Activated CD8-positive, alpha-beta memory T cell treated with anti-CD3 and anti-CD28 coated beads for 36 hours (primary cell): ENCODE measurements around the gene COX10. TPM values are rescaled to one million over a fixed set of nuclear protein-coding genes. Genes with fewer than 3 reads are reported as not detected.
"Not testable (repeated sequence)": the region's sequence is repeated elsewhere in the genome, so short reads cannot be mapped to it uniquely, and the experiment has no call there.

Source experiments
- CTCF ChIA-PET: fragments of 350-600 bp; sonication (Branson Sonifier 250); formaldehyde crosslinking; loops from one replicate; lab custom pipeline; 2021; ENCODE audit warnings: antibody characterized with exemption; lab: Charles Lee
- POLR2A ChIA-PET: fragments of 350-600 bp; sonication (Branson Sonifier 250); formaldehyde crosslinking; loops from one replicate; lab custom pipeline; 2021; ENCODE audit warnings: antibody characterized with exemption; lab: Charles Lee
- total RNA-seq, 2 experiments: library from RNA; stranded (reverse); gene quantifications; one replicate each; pipeline ENCODE4 v1.2.3, GENCODE V29; 2021

The COX10 gene
- 10 to 100 TPM; 27.6 to 31.3 TPM for total RNA-seq

DNA sequence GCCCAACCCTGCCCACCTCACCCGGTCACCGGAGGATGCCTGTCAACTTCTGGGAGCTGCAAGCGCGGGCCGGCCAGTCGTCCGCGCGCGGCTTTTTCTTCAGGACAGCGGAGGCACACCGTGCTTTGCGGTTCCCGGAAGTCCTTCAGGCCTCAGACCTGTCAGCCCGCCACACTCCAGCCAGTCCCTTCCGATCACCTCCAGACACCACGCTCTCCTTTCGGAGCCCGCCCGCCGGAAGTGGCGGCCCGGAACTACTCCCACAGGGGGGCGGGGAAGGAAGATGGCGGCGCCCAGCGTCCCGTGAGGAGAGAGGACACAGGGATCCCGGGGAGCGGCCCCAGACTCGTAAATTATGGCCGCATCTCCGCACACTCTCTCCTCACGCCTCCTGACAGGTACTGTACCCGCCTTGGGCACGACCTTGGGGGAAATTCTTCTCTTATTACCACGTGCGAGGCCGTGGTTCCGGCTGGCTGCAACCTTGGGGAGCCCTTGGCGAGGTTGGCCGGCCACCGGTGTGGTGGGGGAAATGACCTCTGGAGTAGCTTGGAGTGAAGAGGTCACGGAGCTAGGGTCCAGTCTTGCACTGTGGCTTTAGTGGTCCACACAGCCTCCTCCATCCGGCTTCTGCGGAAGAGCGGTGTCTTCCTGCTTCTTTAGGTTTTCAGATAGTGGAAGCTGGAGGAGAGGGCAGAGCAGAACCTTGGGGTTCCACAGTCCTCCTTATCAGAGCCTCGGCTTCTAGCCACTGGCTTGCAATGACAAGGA lies at the start of gene COX10:
COX10 (plus strand) TSS at position 254 of the 771 bp plus-strand sequence; CDS start at position 356, 102 bp downstream.
- ChIA-PET POLR2A (interaction anchor here (1.1 to 1.5 kb wide), 2 partner anchors 231 to 232 kb away, joined by 4 to 10 read pairs; partner anchors contain the start of gene HS3ST3B1), CTCF (no interaction called here)

DNA sequence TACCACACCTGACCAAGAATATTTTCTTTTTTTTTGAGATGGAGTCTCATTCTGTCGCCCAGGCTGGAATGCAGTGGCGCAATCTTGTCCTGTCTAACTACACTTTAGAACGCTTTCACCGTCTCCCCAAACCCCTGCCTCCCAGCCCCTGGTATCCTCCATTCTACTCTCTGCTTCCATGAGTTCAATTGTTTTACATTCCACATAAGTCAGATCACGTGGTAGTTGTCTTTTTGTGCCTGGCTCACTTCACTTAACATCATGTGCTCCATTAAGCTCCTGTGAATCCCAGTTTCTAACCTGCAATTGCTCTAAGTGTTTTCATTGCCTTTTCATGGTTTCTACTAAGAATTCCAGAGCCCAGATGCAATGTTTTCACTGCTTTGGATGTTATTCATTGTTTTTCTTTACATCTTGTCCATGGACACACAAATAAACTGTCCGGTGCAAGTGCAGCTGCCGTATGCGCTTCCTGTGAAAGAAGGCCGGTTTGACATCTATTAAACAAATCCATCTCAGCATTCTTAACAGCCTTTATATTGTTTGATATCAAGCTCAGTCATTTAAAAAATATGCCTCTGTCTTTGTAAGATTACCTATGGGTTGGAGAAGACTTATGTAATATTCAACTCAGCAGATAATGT lies 47.5 kb upstream of the COX10 start:
- CTCF ChIA-PET, POLR2A ChIA-PET: not testable (repeated sequence)

- POLR2A ChIA-PET, CTCF ChIA-PET: not testable (repeated sequence)
These were observed 39.5 kb upstream of the COX10 start for GRCh38 chr17:14029755-14030154.

DNA sequence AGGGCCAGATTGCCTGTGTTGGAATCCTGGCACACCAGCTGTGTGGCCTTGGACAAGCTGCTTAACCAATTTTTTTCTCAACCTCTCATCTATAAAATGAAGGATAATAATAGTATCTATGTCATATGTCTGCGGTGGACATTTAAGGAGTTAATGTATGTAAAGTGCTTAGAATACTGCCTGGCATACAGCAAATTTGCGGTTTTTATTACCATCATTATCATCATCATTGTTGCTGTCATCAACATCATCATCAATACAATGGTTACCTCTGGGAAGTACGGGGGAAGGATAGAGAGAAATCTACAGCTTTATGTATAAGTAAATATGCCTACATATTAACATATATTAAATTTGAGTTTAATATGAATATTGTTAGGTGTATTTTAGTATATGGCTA lies 37.1 kb upstream of the COX10 start:
- CTCF ChIA-PET, result no interaction called here
- POLR2A ChIA-PET, result no interaction called here

DNA sequence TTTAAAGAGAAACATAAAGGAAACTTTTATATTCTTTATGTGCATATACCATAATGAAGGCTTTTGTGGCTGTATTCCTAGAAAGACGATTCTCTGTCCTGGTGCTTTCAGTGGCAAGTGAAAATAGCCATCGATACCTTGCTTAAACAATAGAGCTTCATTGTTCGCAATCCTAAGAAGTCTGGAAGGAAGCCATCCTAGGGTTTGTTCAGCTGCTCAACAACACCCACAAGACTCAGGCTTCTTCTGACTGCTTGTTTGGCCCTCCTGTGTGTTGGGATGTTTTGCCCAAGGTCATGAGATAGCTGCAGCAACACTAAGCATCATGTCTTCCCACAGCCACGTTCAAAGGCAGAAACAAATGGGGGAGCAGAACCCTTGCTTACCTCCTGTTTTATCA lies 36.1 kb upstream of the COX10 start:
- ChIA-PET POLR2A (no interaction called here), CTCF (no interaction called here)

- ChIA-PET POLR2A (no interaction called here), CTCF (interaction anchor here (0.5 kb wide), 1 partner anchor 199 kb away, joined by 3 read pairs; no protein-coding TSS in a partner anchor)
These were observed 31.9 kb upstream of the COX10 start for GRCh38 chr17:14037453-14037852.

GRCh38 chr17:14038206-14038605 lies 31.1 kb upstream of the COX10 start:
- ChIA-PET POLR2A (no interaction called here), CTCF (no interaction called here)

DNA sequence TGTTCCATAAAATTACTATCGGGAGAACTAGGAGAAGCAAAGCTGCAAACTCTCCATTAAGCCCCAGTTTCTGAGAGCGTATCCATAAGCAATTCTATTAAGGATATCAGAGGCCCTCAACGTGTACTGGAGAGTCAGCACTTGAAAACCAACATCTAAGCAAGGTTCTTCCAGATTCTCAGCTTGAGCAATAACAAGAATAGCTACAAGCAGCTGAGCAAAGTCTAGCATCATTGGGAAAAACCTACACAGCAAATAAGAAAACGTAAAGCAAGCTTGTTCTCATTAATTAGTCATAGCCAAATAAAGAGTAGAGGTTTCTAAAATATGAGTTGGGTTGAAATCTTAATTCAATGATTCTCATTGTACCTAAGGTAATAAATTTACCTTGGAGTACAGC lies 26.9 kb upstream of the COX10 start:
- POLR2A ChIA-PET, result interaction anchor here (0.6 kb wide), 1 partner anchor 258 kb away, joined by 3 read pairs; the partner anchor contains the start of gene HS3ST3B1

DNA sequence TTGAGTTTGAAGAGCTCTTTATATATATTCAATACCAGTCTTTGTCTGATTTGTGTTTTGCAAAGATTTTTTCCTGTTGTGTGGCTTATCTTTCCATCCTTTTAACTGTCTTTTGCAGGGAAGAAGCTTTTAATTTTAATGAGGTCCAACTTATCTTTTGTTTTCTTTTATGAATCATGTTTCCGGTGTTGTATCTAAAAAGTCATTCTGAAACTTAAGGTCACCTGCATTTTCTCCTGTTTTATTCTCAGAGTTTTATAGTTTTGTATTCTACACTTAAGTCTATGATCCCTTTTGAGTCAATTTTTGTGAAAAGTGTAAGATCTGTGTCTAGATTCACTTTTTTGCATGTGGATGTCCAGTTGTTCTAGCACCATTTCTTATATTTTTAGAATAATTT lies 24.6 kb upstream of the COX10 start:
- ChIA-PET CTCF (interaction anchor here (1.0 kb wide), 1 partner anchor 154 kb away, joined by 3 read pairs; no protein-coding TSS in a partner anchor), POLR2A (no interaction called here)

More for the DNA sequence above, 26.9 kb upstream of the COX10 start:
- CTCF ChIA-PET, result no interaction called here

DNA sequence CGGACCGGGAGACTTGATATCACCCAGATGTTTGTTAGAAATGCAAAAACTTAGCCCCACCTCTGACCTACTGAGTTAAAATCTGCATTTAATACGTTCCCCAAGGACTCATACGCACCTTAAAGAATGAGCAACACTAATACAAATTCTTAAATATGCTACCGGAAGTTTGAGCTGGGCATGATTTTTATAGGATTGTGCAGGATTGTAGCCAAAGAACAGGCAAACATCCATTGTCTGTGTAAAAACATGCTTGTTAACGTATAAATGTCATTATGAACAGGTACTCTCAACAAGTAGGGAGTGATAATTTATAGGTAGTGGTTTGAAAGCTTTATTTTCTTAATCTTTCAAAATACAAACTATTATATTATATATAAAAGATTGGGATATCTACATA lies 22.3 kb upstream of the COX10 start:
- POLR2A ChIA-PET, result no interaction called here

GRCh38 chr17:14047591-14047990 lies 21.7 kb upstream of the COX10 start:
- ChIA-PET CTCF (interaction anchor here (0.6 to 1.1 kb wide), 2 partner anchors 53 to 80 kb away, joined by 3 read pairs; no protein-coding TSS in a partner anchor), POLR2A (no interaction called here)

More for the DNA sequence above, 22.3 kb upstream of the COX10 start:
- CTCF ChIA-PET, result interaction anchor here (0.6 to 1.1 kb wide), 2 partner anchors 52 to 80 kb away, joined by 3 read pairs; no protein-coding TSS in a partner anchor

- ChIA-PET POLR2A (no interaction called here), CTCF (interaction anchor here (0.7 to 1.1 kb wide), 3 partner anchors 17 to 88 kb away, joined by 3 read pairs; no protein-coding TSS in a partner anchor)
These were observed 21.1 kb upstream of the COX10 start for GRCh38 chr17:14048169-14048568.

DNA sequence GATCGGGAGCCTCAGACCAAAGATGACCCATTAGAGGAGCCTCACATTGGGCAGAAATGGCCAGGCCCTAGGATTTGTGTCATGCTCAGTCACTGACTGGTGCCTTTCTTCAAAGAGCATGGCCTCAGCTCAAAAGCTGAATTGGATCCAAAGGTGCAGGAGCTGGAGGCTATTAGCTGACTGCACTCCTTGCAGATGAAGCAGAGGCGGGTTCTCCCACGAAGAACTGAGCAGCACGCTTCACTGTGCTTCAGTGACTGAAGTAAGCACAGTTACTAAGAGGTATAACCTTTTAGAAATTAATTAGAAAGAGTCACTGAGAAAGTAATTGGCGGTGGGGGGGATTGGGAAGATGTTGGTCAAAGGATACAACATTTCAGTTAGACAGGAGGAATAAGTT lies 18.7 kb upstream of the COX10 start:
- CTCF ChIA-PET, result no interaction called here
- POLR2A ChIA-PET, result no interaction called here

DNA sequence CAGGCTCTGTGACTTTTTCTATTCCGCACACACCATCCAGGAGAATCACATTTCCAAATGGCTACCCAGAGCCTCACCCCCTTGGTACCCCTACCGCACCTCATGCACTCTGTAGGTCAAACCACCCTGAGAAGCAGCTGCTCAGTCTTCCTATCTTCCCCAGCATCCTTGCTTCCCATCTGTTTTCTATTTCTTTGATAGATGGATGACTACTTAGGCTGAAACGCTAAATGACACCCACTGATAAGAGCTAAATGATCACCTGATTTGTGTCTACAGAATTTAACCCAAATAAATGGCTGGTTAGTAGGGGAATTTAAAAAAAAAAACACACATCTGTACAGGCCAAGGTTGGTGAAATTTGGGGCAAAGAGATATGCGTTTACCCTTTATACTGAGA lies 17.6 kb upstream of the COX10 start:
- POLR2A ChIA-PET, result no interaction called here
- CTCF ChIA-PET, result no interaction called here

DNA sequence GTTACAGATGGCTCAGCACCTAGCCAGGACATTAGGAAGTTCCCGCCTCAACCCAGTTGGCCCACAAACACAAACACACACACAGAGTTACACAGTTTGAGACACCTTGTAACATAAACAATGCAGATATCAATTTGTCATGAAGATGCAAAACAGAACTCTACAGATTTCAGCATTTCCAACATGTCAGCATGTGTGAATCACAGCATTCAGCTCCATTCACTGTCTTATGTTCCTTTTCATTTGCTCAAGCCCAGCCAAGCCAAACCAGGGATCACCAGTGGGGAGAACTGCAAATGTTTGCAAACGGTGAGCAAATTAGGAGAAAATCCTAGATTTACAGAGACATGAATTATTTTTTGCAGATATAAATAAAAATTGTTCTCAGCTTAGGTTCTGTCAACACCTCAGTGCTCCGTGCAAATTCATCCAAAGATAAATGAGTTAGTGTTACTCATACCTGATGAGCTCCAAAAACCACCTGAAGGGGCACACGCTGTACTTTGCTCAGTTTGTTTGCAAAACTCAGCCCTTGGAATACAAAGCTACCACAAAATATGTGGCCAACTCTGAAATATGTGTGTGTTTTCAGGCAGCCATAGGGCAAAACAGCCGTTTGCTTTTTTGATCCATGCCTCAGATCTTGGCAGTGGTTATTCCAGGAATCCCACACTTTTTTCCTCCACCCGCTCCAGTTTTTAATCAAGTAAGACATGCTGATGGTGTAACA lies 16.3 kb upstream of the COX10 start:
- ChIA-PET POLR2A (no interaction called here), CTCF (no interaction called here)

DNA sequence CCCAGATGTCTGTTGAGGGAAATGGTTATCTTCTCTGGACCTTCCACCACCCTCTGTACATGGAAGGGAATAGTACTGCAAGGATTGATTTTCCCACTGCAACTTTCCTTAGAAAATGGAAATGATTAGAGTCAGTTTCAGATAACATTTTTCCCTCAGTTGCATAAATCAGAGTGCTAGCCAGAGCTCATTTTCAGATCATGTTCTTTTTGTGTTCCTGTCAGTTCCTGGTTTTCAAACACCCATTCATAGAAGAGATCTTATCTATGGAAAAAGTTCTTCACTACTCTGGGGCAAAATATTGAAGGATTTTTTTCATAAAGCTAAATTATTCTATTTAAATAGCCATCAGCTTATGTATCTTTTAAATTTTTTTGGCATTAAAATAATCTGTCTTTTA lies 11.7 kb upstream of the COX10 start:
- POLR2A ChIA-PET, result no interaction called here
- CTCF ChIA-PET, result no interaction called here

GRCh38 chr17:14058051-14058450 lies 11.3 kb upstream of the COX10 start:
- ChIA-PET POLR2A (no interaction called here), CTCF (no interaction called here)

DNA sequence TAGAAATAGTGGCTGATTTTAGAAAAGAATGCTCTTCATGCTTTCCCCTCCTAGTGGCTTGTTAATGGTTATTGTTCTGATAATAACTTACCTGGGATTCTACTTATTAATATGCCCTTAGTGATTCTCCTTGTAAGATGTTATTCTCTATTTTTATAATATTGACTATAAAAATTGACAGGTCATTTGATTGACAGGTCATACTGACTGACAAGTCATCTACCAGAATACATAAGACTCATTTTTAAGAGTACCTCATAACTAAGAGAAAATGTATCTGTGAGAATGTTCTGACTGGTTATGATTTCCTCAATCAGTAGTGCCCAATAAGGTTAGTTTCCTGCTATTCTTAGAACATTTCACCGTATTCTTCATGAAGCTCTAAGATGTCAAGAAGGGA lies 8.6 kb upstream of the COX10 start:
- ChIA-PET POLR2A (no interaction called here), CTCF (no interaction called here)

GRCh38 chr17:14061666-14062560 lies 7.4 kb upstream of the COX10 start:
- CTCF ChIA-PET, result no interaction called here
- POLR2A ChIA-PET, result no interaction called here
